Adrenal gland (tissue), 12 donors: ENCODE results near the gene ANKRD33B. TPM values are rescaled to one million over a fixed set of nuclear protein-coding genes. Genes with fewer than 3 reads are reported as not detected.

Source experiments
- DNase-seq, 7 donors: peaks; one replicate each; pipeline ENCODE4 v3.0.0-alpha.2; 2019 to 2020
- H3K27ac ChIP-seq, 5 donors: fragments of 200-600 bp; sonication (generic) in 4 of 5; 1 replicate in 3 of 5; 2 replicates in 2 of 5; pipeline versions ENCODE4 v1.5.1 to v1.8.0; 2016 to 2020; ENCODE audit warnings: mild to moderate bottlenecking in 1 of 5
- H3K27me3 ChIP-seq: fragments of 200-600 bp; 2 replicates; pipeline ENCODE4 v1.8.0; 2021
- H3K36me3 ChIP-seq, 2 donors: fragments of 200-600 bp; replicated peaks in 1 of 2; 1 replicate in 1 of 2; 2 replicates in 1 of 2; pipeline versions ENCODE4 v1.5.1 to v1.8.0; 2018 to 2022
- H3K4me1 ChIP-seq, 2 donors: fragments of 200-600 bp; replicated peaks in 1 of 2; 1 replicate in 1 of 2; 2 replicates in 1 of 2; pipeline versions ENCODE4 v1.5.1 to v1.8.0; 2018 to 2021
- H3K4me3 ChIP-seq, 4 donors: fragments of 200-600 bp; sonication (generic) in 3 of 4; one replicate each; pipeline ENCODE4 v1.5.1; 2016 to 2018
- H3K9me3 ChIP-seq, 3 donors: fragments of 200-600 bp; sonication (generic) in 1 of 3; replicated peaks in 1 of 3; 1 replicate in 2 of 3; 2 replicates in 1 of 3; pipeline versions ENCODE4 v1.5.1 to v1.8.0; 2016 to 2021
- POLR2A ChIP-seq, 2 donors: fragments of 450-650 bp; IDR thresholded peaks; one replicate each; pipeline ENCODE4 v1.6.1; 2017; ENCODE audit warnings: antibody characterized with exemption in 2 of 2, mild to moderate bottlenecking in 2 of 2, moderate library complexity in 1 of 2
- WGBS, 4 donors: extraction: QIAGEN DNeasy Blood & Tissue Kit in 2 of 4; methylation state at CpG; one replicate each; pipeline versions ENCODE4 v1.1.5 to v1.1.7; 2013 to 2017; 5-methylcytosine and 5-hydroxymethylcytosine counted together
- intact Hi-C, 2 donors: fragments of 100-400 bp; cut with DNase I; formaldehyde crosslinking; loops; one replicate each; pipeline versions ENCODE4 v1.14.1 to v1.15.0; 2022 to 2023
- polyA plus RNA-seq, 3 donors: library from polyadenylated mRNA; stranded (reverse); fragments of 200-250 nt in 2 of 3; fragments of 350-450 nt in 1 of 3; fragmentation: Illumina TruSeq in 1 of 3; extraction: RNeasy Lipid Tissue Mini Kit (QIAGEN cat#74804) in 1 of 3; gene quantifications; one replicate each; pipeline ENCODE4 v1.2.3, GENCODE V29; 2013 to 2014
- total RNA-seq, 9 donors: library from RNA; depleted of rRNA in 4 of 9; stranded (reverse); fragments of >200 nt in 4 of 9; fragments of 120-200 nt in 1 of 9; fragmentation: NEBNext Ultra II Directional in 1 of 9; extraction: Animal tissue kit (Norgen Biotek cat#: 25700) in 1 of 9; gene quantifications; one replicate each; pipeline versions ENCODE4 v1.1.0 to v1.2.4, GENCODE V29; 2013 to 2023
- TF ChIP-seq, protein P1 (sequence below), 6 experiments: fragments of 450-650 bp in 4 of 6; fragments of 200-600 bp in 2 of 6; sonication (generic) in 1 of 6; IDR thresholded peaks; 1 replicate in 5 of 6; 2 replicates in 1 of 6; pipeline versions ENCODE4 v1.5.1 to v1.8.0; 2016 to 2021; ENCODE audit warnings: antibody characterized with exemption in 6 of 6, mild to moderate bottlenecking in 2 of 6, moderate library complexity in 1 of 6
- donor health status: healthy with polysubstance abuse.
- donor health status: Bipolar disorder and iron deficiency.
- donor health status: DM: yes; HTN: yes; CAD: no.
- donor health status: DM: no; HTN: no; CAD: no.
- donor health status: DM: no; HTN: no; CAD: no.
- donor health status: DM: yes; HTN: yes; CAD: no.

The ANKRD33B gene
- total and polyA plus RNA-seq, 12 donors: 0.14 to 0.69 (median 0.23) TPM

DNA sequence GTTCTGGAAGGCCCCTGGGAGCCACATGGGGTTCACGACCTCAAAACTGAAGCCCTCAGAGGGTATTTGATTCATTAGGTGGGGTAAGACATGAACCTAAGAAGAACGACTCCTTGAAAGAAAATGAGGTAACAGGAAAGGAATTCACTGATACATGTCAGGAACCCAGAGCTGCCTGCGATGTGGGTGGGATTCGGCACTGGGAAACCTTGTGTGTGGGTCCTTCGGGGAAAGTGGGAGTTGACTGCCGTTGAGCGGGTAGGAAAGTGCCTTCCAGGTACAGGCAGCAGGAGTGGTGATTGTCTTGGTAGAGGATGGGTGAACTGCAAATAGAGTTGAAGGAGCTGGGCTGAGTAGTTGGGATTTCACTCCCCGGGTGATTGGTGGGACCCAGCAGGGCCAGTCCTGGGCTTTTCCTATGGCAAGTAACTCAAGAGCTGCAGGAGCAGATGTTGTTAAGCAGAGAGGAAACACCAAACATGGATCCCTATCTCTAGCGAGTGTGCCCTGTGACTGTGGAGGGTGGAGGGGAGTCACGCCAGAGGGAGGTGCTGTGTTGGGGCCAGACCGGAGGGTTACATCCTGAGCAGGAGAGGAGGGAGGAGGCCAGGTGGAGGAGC is 30.8 kb downstream of the ANKRD33B start:
- intact Hi-C loops: no loop called here
- DNase-seq: peak in 1 of 7 donors; percentile 27
- no peak overlapping the region for H3K27ac ChIP-seq
- no peaks in the 10 kb centered on the region for H3K4me1 ChIP-seq
- no peaks in the 10 kb centered on the region for H3K9me3 ChIP-seq
- 66 to 76% (median 72%) methylated on average over 10 to 11 of the region's 11 CpGs for WGBS, 4 donors
- H3K4me3 ChIP-seq: no peak overlapping the region
- no peak for TF ChIP-seq POLR2A (IDR thresholded peaks at IDR 0.05)
- TF ChIP-seq, protein P1, sequence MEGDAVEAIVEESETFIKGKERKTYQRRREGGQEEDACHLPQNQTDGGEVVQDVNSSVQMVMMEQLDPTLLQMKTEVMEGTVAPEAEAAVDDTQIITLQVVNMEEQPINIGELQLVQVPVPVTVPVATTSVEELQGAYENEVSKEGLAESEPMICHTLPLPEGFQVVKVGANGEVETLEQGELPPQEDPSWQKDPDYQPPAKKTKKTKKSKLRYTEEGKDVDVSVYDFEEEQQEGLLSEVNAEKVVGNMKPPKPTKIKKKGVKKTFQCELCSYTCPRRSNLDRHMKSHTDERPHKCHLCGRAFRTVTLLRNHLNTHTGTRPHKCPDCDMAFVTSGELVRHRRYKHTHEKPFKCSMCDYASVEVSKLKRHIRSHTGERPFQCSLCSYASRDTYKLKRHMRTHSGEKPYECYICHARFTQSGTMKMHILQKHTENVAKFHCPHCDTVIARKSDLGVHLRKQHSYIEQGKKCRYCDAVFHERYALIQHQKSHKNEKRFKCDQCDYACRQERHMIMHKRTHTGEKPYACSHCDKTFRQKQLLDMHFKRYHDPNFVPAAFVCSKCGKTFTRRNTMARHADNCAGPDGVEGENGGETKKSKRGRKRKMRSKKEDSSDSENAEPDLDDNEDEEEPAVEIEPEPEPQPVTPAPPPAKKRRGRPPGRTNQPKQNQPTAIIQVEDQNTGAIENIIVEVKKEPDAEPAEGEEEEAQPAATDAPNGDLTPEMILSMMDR (IDR thresholded peaks at IDR 0.05): no peak
- H3K27me3 ChIP-seq: no peaks in the 10 kb centered on the region
- H3K36me3 ChIP-seq: no peaks in the 10 kb centered on the region

DNA sequence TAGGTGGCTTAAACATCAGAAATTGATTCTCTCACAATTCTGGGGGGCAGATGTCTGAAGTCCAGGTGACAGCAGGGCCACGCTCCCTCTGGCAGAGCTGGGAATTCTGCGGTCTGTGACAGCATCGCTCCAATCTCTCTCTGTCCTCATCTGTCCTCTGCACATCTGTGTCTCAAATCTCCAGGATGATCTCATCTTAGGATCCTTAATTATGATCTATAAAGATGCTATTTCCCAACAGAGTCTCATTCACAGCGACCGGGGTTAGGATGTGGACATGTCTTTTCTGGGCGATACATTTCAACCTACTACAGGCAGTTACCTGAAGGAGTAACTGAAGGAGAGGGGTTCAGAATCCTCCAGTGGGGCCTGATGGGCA is 31.4 kb downstream of the ANKRD33B start:
- no peak for TF ChIP-seq POLR2A (IDR thresholded peaks at IDR 0.05)
- TF ChIP-seq, protein P1 (IDR thresholded peaks at IDR 0.05): no peak
- Histone ChIP-seq H3K4me1 (no peaks in the 10 kb centered on the region), H3K27me3 (no peaks in the 10 kb centered on the region), H3K4me3 (no peak overlapping the region), H3K27ac (peak overlapping the region in 1 of 5 donors; percentile 51), H3K9me3 (no peaks in the 10 kb centered on the region), H3K36me3 (no peaks in the 10 kb centered on the region)
- intact Hi-C loops: no loop called here
- DNase-seq: peak in 1 of 7 donors; percentile 24
- WGBS, 4 donors: 86 to 93% (median 93%) methylated on average over 4 to 6 of the region's 6 CpGs

GRCh38 chr5:10595672-10596309 is 31.9 kb downstream of the ANKRD33B start:
- WGBS, 4 donors: 29 to 35% (median 31%) methylated on average over 8 of the region's 8 CpGs
- Histone ChIP-seq H3K9me3 (no peaks in the 10 kb centered on the region), H3K4me3 (peak overlapping the region in 1 of 4 donors; percentile 22), H3K4me1 (no peaks in the 10 kb centered on the region), H3K27me3 (no peaks in the 10 kb centered on the region), H3K36me3 (no peaks in the 10 kb centered on the region), H3K27ac (peak overlapping the region in 1 of 5 donors; percentile 51)
- no peak for TF ChIP-seq POLR2A (IDR thresholded peaks at IDR 0.05)
- TF ChIP-seq, protein P1 (IDR thresholded peaks at IDR 0.05): no peak
- DNase-seq: peak in 6 of 7 donors; percentile 38 to 57 (median 42)
- intact Hi-C loops: no loop called here

GRCh38 chr5:10596310-10596703 is 32.4 kb downstream of the ANKRD33B start:
- H3K27me3 ChIP-seq: no peaks in the 10 kb centered on the region
- no peaks in the 10 kb centered on the region for H3K9me3 ChIP-seq
- H3K4me1 ChIP-seq: no peaks in the 10 kb centered on the region
- TF ChIP-seq POLR2A (IDR thresholded peaks at IDR 0.05): no peak
- TF ChIP-seq, protein P1 (IDR thresholded peaks at IDR 0.05): no peak
- intact Hi-C loops: no loop called here
- WGBS, 4 donors: 91 to 97% (median 95%) methylated on average over 3 of the region's 3 CpGs
- H3K27ac ChIP-seq: peak overlapping the region in 1 of 5 donors; percentile 51
- no peaks in the 10 kb centered on the region for H3K36me3 ChIP-seq
- DNase-seq: no peak
- H3K4me3 ChIP-seq: peak overlapping the region in 1 of 4 donors; percentile 22
